ENCODE measurements around the gene THOC6. TPM values are rescaled to one million over a fixed set of nuclear protein-coding genes. Genes with fewer than 3 reads are reported as not detected.

The THOC6 gene
- total and polyA plus RNA-seq, 2 experiments from 2014 or later, result 71.4 to 90.6 TPM

GRCh38 chr16:3060339-3061127 is 36.7 kb downstream of the THOC6 start:
- ATAC-seq (no peak), DNase-seq (ENCODE audit: low spot score) (no peak)
- Mint-ChIP-seq H3K36me3 (ENCODE audit: low read depth) (peaks cover 6% of the 10 kb centered on the region; the same call in 1 of the 3 replicates), H3K4me1 (peaks cover 25% of the 10 kb centered on the region), H3K27ac (peak overlapping the region; percentile 20; the same call in 1 of the 2 replicates), H3K9me3 (no peaks in the 10 kb centered on the region), H3K27me3 (ENCODE audit: insufficient read depth, low read depth, poor library complexity) (peaks cover 20% of the 10 kb centered on the region), H3K4me3 (peak overlapping the region; percentile 73; the same call in 2 of the 3 replicates)
- Histone ChIP-seq H2AFZ (no peak overlapping the region), H3K79me2 (replicated peaks; ENCODE audit: insufficient read depth) (no peaks in the 10 kb centered on the region; the same call in 1 of the 2 replicates), H3K27me3 (ENCODE audit: insufficient read depth) (peaks cover 4% of the 10 kb centered on the region; the same call in 1 of the 2 replicates), H3K27ac (ENCODE audit: low read depth) (no peak overlapping the region), H3K36me3 (ENCODE audit: insufficient read depth) (no peaks in the 10 kb centered on the region), H4K20me1 (replicated peaks; ENCODE audit: insufficient read depth) (no peaks in the 10 kb centered on the region; the same call in 1 of the 2 replicates), H3F3A (replicated peaks; ENCODE audit: low read depth) (peaks cover 15% of the 10 kb centered on the region), H3K4me1 (ENCODE audit: insufficient read depth) (peaks cover 14% of the 10 kb centered on the region), H3K9me2 (ENCODE audit: insufficient read depth) (no peaks in the 10 kb centered on the region), H3K4me2 (no peak overlapping the region), H3K4me3 (no peak overlapping the region)
- TF ChIP-seq ZNF462 (CRISPR knock-in tag; IDR thresholded peaks at IDR 0.05) (no peak), ZNF114 (CRISPR knock-in tag; IDR thresholded peaks at IDR 0.05) (no peak), JUNB (IDR thresholded peaks at IDR 0.05; ENCODE audit: unreplicated experiment) (no peak), POLR2AphosphoS5 (IDR thresholded peaks at IDR 0.05; ENCODE audit: low read depth) (no peak), REST (IDR thresholded peaks at IDR 0.05; ENCODE audit: unreplicated experiment) (no peak), ETS1 (IDR thresholded peaks at IDR 0.05) (no peak), ZNF331 (CRISPR knock-in tag; IDR thresholded peaks at IDR 0.05; ENCODE audit: low read depth) (no peak), STAT1 (IDR thresholded peaks at IDR 0.05; ENCODE audit: unreplicated experiment) (no peak), EZH2 (IDR thresholded peaks at IDR 0.05; ENCODE audit: low read depth, unreplicated experiment) (no peak), CREB1 (CRISPR knock-in tag; IDR thresholded peaks at IDR 0.05; ENCODE audit: low read depth) (no peak)

All from GM23338 (cell line).